Activated T-cell treated with anti-CD3 and anti-CD28 coated beads, Interleukin-2, amount 50 U/mL, for 48 hours (primary cell): ENCODE results near the gene SPEM2.
A peak's percentile ranks its signal among the peaks of the same experiment; 100 is the strongest.

Source experiments
- DNase-seq, 2 experiments: peaks; one replicate each; pipeline ENCODE4 v3.0.0-alpha.2; 2020

Gene SPEM2

DNA sequence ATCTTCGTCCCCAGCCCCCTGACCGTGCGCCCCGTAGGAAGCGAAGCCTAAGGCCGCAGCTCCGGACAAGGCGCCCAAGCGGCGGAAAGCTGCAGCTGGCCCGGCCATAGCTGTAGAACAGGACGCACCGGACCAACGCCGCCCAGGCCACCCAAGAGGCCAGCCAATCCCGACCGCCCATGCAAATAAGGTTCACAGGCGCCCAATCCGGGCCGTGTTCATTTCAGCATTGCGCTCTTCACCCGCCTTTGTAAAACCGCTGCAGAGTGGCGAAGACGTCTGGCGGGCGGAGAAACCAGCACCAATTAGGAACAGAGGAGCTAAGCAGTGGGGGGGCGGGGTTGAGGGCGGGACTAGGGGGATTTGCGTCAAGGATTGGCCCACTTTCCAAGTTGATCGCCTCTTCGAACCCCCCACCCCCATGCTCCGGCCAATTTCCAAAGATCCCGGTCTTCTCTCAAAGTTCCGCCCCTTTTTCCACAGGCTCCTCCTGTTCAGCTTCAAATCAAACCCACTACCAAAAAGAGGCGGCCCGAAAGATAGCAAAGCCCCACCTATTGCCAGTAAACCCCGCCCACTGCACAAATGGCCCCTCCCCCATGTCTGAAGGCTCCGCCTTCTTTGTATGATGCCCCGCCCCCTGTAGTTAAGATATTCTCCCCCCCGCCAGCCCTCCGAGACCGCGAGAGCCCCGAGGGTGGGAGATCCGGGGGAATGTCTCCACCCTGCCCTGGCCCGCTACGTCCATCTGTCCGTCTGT, 21.3 kb upstream of the SPEM2 start, which contains the start of gene TMEM256:
TSS of gene TMEM256 (minus strand) at position 121 of the 760 bp plus-strand sequence. CDS start at position 108, 13 bp downstream.
- DNase-seq = peak; percentile 96

DNA sequence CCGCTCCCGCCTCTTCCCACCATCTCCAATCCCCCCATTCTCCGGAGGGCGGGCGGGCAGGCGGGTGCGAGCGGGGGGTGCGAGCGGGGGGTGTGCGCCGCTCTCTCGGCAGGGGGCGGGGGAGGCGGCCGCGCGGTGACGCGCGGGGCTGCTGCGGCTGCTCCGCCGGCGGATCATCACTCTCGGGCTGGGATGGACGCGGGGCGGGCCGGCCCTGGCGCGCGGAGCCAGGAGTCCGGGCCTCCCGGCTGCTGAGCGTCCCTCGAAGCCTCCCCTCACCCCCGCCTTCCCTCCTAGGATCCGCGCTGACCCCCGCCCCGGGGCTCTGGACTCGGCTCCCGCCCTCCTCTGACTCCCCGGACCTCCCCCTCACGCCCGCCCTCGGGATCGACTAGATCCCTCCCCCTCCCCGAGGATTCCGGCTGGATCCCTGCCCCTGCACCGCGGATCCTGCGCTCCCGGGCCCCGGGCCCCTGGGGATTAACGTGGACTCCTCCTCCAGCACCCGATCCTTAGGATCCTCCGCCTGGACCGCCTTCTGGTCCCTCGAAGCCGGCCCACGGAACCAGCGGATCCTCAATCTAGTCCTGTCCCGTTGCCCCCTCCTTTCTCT, 20.6 kb upstream of the SPEM2 start:
- no peak for DNase-seq

DNA sequence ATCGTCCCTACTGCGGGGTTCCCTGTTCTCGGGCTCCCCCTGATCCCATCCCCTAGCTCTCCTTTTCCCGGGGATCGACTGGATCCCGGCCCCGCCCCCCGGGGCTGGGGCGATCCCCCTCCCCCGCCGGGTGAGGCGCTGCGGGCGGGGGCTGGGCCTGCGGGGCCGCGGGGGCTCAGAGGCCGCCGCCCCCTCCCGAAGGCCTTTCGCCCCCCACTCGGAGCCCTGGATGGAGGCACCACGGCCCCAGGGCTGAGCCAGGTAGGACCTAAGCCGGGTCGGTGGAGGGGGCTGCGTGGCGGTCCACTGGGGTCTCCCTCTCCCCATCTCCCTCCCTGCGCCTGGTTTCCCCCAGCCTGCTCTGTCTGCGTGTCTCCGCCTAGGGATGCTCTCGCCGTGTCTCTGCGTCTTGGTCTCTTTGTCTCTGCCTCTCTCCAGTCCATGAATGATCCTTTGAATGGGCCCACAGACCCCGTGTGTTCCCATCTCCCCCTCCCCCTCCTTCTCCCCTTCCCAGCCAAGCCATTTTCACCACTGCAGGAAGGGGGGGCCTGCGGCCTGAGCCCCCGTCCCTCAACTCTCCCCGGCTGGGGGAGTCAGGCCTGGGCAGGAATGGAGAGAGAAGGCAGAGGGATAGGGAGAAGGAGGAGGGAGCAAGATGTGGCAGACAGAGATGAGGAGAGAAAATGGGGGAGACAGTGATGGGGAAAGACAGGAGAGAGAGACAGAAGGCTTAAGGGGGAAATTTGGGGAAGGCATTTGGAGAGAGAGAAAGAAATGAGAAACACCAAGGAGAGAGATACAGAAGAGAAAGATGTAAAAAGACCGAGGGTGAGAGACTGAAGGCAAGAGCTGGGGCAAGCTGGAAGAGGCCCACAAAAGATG, 19.8 kb upstream of the SPEM2 start:
- no peak for DNase-seq

DNA sequence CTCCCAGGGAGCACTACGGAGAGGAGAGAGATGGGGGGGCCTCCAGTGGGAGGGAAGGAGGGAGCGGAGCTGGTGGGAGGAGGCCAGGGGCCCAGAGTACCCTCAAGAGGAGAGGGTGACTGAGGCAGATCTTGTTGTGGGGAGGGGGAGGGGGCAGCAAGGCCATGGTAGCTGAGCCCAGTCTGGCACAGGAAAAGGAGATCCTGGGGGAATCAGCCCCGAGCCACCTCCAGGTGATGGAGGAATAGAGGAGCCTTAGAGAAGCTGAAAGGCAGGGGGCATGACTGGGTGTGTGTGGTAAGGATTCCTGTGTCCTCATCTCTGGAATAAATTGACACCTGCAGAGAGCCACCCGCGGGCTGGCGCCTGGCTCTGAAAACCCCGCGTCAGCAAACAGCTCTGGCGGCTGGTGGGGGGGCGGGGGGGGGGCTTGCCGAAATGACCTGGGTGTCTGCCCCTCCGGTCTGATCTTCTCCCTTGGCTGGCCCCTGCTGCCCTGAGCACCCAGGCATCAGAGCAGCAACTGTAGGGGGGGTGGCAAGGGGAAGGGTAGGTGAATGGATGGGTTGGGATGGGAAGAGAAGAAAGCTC, 19.1 kb upstream of the SPEM2 start:
- no peak for DNase-seq

DNA sequence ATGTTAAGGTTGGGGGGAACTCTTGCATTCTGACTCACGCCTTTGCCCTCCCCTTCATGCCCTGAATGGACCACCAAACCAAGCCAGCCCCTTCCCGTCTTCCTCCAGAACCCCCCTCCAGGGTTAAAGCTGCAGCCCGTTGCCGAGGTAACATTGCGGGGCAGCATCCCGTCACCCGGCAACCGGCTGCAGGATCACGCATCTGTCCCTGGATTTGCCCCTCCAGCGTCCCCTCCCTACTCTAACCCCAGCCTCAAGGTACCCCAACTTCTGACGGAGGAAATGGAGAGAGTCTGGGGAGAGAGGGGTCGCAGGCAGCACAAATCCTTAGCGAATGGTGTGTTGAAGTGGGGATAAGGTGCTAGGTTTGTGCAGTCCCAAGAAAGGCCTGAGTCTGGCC, 18.3 kb upstream of the SPEM2 start:
- DNase-seq = no peak

DNA sequence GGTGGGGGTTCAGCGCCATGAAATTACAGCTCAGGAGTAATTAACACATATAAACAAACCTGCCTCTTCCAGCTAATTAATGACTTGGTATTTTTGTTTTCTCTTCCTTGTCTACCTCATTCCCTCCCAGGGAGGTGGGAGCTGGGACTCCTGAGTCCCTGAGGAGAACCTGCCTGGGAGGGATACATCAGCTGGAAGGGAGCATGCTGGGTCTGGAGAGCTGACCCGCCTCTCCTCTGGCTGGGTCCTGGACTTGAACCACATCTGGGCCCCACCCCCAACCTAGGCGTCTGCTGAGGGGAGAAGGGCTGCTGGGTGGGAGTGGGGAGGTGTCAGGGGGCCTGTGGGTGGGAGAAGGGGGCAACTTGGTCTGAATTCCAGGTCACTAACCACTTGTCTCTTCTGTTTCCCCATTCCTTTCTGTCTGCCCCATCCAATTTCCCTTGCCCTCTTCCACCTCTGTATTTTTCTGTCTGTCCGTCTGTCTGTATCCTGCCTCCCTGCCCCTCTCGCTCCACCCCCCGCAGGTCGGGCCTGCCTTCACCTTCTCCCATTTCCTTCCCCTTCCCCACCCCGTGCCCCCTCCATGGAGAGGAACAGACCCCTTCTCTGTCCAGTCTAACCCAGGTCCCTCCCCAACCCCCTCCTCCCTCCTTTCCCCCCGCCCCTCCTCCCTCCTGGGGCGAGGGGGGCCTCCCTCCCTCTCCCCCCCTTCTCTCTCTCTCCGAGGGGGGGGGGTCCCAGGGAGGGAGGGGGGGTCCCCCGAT, 17.7 kb upstream of the SPEM2 start, which contains the start of gene NLGN2:
TSS of gene NLGN2 (plus strand) at position 361 of the 767 bp plus-strand sequence. CDS start 411 bp downstream, outside the sequence.
- DNase-seq = no peak

DNA sequence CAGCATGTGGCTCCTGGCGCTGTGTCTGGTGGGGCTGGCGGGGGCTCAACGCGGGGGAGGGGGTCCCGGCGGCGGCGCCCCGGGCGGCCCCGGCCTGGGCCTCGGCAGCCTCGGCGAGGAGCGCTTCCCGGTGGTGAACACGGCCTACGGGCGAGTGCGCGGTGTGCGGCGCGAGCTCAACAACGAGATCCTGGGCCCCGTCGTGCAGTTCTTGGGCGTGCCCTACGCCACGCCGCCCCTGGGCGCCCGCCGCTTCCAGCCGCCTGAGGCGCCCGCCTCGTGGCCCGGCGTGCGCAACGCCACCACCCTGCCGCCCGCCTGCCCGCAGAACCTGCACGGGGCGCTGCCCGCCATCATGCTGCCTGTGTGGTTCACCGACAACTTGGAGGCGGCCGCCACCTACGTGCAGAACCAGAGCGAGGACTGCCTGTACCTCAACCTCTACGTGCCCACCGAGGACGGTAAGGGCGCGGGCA, 17.1 kb upstream of the SPEM2 start:
- DNase-seq = peak; percentile 27 to 43

DNA sequence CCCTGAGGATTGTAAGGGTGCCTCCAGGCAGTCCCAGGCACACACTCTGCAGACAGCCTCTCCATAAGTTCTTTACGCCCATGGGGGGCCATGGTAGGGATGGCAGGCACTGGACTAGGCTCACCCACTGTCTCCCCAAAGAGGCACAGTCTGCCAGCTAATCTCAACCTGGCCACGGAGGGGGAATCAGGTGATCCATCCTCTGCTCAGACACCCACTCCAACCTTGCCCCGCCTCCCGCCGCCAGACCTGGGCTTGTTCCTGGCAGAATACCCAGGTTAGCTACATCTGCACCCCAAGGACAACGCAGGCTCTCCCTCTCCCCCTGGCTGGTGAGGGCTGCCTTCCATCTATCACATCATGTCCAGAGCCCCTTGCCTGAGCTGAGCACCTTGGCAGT, 16.6 kb upstream of the SPEM2 start:
- no peak for DNase-seq

DNA sequence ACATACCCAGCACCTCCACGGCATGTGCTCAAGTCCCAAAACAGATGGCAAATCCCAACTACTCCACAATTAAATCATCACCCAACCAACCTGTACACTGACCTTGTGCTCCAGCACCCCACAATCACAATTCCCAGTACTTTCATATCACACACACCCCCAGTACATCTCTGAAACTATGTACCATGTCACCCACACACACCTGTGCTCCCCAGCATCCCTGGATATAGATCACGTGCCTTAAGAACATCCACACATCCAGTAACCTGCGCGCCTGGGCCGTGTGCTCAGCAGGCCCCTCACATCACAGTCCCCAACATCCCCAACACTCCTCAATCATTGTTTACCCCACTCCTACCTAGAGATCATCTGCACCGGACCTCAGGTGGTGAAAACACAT, 15.7 kb upstream of the SPEM2 start:
- no peak for DNase-seq

DNA sequence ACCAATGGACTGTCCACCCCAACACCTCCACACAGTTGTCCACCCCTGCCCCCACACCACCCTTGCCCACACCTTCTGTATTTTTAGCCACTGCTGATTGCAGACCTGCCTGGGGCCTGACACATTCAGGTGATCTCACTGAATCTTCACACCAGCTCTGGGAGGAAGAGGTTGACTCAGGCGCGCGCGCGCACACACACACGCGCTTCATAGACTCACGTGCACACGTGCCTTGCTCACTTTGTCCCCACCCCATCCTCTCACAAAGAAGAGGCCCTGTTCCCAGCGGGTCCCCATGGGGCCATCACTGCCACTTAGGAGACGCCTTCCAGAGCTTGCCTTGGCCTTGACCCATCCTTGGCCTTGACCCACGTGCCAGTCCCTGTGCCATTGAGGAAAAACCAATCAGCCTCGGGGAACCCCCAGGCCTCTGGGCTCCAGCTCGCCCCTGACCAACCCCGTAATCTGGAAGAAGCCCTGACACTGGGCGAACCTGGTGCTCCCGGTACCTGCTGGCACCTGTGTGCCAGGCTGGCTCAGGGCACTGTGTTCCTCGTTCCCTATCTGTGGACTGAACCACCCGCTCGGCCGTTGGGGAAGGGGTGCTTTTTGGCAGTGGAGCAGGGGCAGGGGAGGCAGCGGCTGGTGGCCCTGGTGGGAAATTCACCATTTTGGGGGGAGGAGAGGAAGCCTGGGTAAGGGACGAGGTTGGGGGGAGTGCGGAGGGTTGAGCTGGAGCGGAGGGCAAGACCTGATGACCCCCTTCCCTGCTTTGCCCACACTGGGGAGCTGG, 14.6 kb upstream of the SPEM2 start:
- no peak for DNase-seq

DNA sequence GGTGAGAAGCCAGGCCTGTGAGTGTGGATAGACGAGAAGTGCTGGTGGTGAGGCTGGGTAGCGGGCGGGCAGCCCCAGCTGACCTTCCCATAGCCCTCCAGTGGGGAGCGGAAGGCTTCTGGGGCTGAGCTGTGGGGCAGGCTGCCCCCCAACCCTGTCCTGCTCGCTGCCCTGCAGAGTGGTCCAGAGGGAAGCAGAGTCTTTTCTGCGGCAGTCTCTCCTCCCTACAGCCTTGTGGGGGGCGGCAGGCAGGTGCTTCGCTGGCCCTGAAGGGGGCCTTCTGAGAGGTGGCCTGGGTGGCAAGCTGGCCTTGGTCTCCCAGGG, 14.0 kb upstream of the SPEM2 start:
- DNase-seq = no peak

DNA sequence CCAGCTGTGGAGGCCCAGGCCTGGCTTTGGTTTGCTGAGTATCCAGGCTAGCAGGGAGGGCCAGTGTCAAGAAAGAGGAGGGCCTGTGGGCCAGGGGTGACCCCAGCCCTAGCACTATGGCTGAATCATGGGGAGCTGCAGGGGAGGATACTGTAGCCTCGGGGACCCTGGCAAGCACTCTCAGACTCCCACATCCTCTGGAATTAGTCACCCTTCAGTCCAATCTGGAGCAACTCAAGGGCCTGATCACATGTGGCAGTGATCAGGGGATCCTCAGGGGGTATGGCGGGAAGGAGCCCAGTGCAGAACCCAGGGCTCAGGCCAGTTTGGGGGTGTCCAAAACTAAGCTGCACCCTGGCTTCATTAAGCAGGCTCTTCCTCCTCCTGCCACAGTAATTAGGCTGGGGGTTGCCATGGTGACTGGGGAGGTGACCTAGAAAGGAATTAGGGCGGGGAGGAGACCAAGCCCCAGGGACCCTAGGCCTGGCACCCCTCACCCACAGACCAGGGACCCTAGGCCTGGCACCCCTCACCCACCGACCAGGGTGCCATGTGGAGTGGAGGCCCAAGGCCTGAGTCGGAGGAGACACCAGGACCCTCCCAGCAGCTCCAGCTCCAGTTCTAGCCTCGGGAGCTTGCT, 11.9 kb upstream of the SPEM2 start:
- no peak for DNase-seq

DNA sequence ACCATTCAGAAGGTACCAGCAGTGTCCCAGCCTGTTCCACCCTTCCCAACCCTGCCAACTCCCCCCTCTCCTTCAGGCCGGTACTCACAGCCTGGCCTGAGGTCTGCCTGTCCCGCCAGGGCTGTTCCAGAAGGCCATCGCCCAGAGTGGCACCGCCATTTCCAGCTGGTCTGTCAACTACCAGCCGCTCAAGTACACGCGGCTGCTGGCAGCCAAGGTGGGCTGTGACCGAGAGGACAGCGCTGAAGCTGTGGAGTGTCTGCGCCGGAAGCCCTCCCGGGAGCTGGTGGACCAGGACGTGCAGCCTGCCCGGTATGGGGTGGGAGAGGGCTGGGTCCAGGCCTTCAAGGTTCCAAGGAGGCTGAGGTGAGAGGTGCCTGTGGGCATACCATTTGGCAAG, 10.6 kb upstream of the SPEM2 start:
- DNase-seq = no peak

DNA sequence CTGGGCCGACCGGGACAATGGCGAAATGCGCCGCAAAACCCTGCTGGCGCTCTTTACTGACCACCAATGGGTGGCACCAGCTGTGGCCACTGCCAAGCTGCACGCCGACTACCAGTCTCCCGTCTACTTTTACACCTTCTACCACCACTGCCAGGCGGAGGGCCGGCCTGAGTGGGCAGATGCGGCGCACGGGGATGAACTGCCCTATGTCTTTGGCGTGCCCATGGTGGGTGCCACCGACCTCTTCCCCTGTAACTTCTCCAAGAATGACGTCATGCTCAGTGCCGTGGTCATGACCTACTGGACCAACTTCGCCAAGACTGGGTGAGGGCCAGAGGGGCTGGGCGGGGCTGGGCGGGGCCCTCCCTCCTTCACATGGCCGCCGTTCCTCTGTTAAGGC, 9.6 kb upstream of the SPEM2 start:
- no peak for DNase-seq

DNA sequence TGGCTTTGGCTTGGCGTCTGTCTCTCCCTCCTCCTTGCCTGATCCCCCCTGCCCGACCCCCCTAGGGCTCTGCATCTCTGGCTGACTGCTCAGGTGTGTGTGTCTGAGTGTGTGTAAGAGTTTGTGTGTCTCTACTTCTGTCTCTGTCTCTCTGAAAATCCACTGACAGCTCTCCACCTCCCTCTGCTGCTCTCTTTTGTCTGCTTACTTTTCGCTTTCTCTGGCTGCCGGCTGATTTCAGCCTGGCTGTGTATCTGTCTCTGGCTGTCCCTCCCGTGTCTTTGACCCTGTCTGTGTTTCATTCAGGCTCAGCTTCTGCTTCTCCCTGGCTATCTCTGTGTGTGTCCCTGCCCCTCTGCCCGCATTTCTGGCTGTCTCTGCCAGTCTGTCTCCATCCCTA, 9.1 kb upstream of the SPEM2 start:
- no peak for DNase-seq

DNA sequence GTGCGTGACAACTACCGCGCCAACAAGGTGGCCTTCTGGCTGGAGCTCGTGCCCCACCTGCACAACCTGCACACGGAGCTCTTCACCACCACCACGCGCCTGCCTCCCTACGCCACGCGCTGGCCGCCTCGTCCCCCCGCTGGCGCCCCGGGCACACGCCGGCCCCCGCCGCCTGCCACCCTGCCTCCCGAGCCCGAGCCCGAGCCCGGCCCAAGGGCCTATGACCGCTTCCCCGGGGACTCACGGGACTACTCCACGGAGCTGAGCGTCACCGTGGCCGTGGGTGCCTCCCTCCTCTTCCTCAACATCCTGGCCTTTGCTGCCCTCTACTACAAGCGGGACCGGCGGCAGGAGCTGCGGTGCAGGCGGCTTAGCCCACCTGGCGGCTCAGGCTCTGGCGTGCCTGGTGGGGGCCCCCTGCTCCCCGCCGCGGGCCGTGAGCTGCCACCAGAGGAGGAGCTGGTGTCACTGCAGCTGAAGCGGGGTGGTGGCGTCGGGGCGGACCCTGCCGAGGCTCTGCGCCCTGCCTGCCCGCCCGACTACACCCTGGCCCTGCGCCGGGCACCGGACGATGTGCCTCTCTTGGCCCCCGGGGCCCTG, 8.3 kb upstream of the SPEM2 start:
- DNase-seq = no peak

DNA sequence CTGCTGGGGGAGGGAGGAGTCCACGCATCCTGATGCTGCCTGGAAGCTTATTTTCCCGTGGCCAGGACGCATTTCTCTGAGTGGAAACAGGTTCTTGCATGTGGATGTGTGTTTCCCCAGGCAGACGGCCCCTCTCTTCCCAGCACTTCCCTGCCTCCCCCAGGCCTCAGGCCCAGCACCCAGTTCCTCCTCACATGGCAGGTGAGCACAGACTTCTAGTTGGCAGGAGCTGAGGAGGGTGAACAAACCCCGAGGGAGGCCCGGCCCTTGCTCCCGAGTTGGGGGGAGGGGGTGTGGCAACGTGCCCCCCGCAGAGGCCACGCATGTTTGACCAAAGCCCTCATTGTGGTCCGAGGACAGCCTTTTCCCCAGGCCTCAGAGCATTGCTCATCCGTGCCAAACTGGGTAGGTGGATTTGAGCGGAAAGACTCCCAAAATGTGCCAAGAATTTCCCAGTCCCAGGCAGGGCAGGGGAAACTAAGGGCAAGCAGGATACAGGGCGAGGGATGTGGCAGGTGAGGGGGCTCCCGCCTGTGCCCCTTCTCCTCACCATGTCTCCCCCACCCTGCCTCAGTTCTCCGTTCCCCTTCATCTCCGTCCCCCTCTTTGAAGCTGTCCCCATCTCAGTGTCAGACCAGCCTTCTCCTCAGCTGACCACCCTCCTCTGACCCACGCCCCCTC, 6.8 kb upstream of the SPEM2 start:
- no peak for DNase-seq

DNA sequence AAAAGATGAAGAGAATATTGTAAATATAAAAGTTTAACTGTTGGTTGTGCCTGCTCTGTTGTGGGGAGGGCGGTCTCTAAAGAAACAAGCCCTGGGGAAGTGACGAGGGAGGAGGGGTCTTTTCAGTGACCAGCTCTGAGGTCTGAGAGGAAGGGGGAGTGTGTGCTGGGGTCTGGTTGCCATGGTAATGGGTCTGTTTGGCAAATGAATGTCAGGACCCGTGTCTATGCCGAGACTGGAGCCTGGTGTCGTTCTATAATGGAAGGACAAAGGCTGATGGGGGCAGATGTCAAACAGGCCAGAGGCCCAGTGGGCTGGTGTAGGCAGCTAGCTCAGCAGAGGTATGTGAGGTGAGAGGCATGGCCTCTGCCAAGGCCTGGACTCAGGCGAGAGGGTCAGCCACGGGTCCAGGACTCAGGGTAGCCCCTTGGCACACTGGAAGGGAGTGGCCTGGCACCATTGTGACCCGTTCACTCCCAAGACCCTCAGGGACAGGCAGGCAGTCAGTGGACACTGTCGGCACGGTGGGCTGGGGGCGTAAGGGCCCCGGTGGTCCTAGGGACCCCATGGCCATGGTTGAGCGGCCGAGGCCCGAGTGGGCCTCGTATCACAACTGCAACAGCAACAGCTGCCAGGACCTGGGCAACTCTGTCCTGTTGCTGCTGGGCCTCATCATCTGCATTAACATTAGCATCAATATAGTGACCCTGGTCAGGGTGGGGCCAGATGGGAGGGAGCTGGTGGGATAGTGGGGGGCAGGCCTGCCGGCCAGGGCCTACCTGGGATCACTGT, 5.4 kb upstream of the SPEM2 start, which contains the start of gene SPEM1:
TSS of gene SPEM1 (plus strand) at position 506 of the 792 bp plus-strand sequence. CDS start at position 567, 61 bp downstream.
- DNase-seq = no peak

DNA sequence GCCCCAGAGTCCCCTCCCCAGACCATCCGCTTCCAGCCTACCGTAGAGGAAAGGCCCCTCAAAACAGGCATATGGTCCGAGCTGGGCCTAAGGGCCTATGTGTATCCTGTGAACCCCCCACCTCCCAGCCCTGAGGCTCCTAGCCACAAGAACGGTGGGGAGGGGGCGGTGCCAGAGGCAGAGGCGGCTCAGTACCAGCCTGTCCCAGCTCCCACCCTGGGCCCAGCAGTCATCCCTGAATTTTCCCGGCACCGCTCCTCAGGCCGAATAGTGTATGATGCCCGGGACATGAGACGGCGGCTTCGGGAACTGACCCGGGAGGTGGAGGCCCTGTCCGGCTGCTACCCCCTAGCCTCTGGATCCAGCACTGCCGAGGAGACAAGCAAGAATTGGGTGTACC, 4.2 kb upstream of the SPEM2 start:
- no peak for DNase-seq
